ENCODE results near the gene FAM240A. TPM values are rescaled to one million over a fixed set of nuclear protein-coding genes. Genes with fewer than 3 reads are reported as not detected.

FAM240A gene
- total and polyA plus RNA-seq, 10 of the 15 experiments (the other 5 are each of a cell fraction or from before 2014, with no cell fraction given), result not detected

- intact Hi-C loops (cut with micrococcal nuclease; ENCODE audit: unreplicated experiment) (no loop called here), in situ Hi-C loops (cut with MboI) (no loop called here)
- no peaks in the 10 kb centered on the region for H3K36me3 ChIP-seq (ENCODE audit: control insufficient read depth in 2 of 2, insufficient read depth in 2 of 2, low read length in 1 of 2)
- H3K27me3 ChIP-seq (replicated peaks in 1 of 2; ENCODE audit: control insufficient read depth in 2 of 2, insufficient read depth in 2 of 2, low read length in 1 of 2), result peaks cover 5 to 10% of the 10 kb centered on the region in 2 experiments; a peak in 3 of 4 replicates
- no TSS peak for BruUV-seq (replicated peaks)
- WGBS (ENCODE audit: insufficient coverage, insufficient replicate concordance, low lambda C conversion rate, missing lambda C conversion rate), result 16% methylated on average over 3 of the region's 3 CpGs
- ChIA-PET POLR2A (no interaction called here), RAD21 (ENCODE audit: unreplicated experiment) (no interaction called here), CTCF (interaction anchor here (1.0 kb wide), 1 partner anchor 11 kb away, joined by 3 read pairs; no protein-coding TSS in a partner anchor), SMC1A (ENCODE audit: uncharacterized antibody, unreplicated experiment) (no interaction called here)
- no peaks in the 10 kb centered on the region for H3K79me2 ChIP-seq (ENCODE audit: control insufficient read depth, insufficient read depth, low read length)
- DNase-seq (ENCODE audit: low read depth, low spot score) (no peak), FAIRE-seq (no peak), ATAC-seq (no peak)
- no peak overlapping the region for H3K4me2 ChIP-seq (ENCODE audit: control insufficient read depth, insufficient read depth)
- no peak overlapping the region for H3K4me3 ChIP-seq
- no peak overlapping the region for H2AFZ ChIP-seq (ENCODE audit: control insufficient read depth, low read depth, low read length)
- no peaks in the 10 kb centered on the region for H3K4me1 ChIP-seq (ENCODE audit: control insufficient read depth, insufficient read depth, low read length)
- H3K9me3 ChIP-seq (replicated peaks; ENCODE audit: control insufficient read depth, insufficient read depth, low read length), result no peaks in the 10 kb centered on the region
- H3K27ac ChIP-seq (ENCODE audit: control insufficient read depth, insufficient read depth), result no peak overlapping the region
- no peak overlapping the region for H3K9ac ChIP-seq (ENCODE audit: control insufficient read depth, insufficient read depth, low read length)
- TF ChIP-seq SP1 (IDR thresholded peaks at IDR 0.05; ENCODE audit: low read depth, low read length) (no peak), POU2F2 (IDR thresholded peaks at IDR 0.05; ENCODE audit: borderline replicate concordance, low read depth, low read length) (no peak), RCOR1 (conservative IDR thresholded peaks at IDR 0.05; ENCODE audit: low read depth, low read length) (no peak), HSF1 (IDR thresholded peaks at IDR 0.05; ENCODE audit: low read depth, low read length) (no peak), SIX5 (IDR thresholded peaks at IDR 0.05; ENCODE audit: low read depth, low read length, severe bottlenecking) (no peak)
- H4K20me1 ChIP-seq (ENCODE audit: control insufficient read depth, insufficient read depth), result no peaks in the 10 kb centered on the region
Measured at GRCh38 chr3:46617941-46618340, 5.6 kb downstream of the FAM240A start.

Data from GM12878 (cell line).